Sigmoid colon (tissue), 4 donors: ENCODE data around the gene CNPY3.

ENCODE experiments used
- CTCF ChIP-seq, 4 experiments: fragments of 450-650 bp in 3 of 4; fragments of 200-600 bp in 1 of 4; IDR thresholded peaks; one replicate each; pipeline ENCODE4 v1.5.1; 2016 to 2019; ENCODE audit warnings: antibody characterized with exemption in 4 of 4, mild to moderate bottlenecking in 3 of 4, moderate library complexity in 2 of 4
- EP300 ChIP-seq, 4 donors: sonication (generic); formaldehyde crosslinking; IDR thresholded peaks; one replicate each; pipeline ENCODE4 v1.6.1; 2017; ENCODE audit warnings: antibody characterized with exemption in 4 of 4
- POLR2A ChIP-seq, 2 donors: fragments of 450-650 bp; IDR thresholded peaks; one replicate each; pipeline ENCODE4 v1.6.1; 2016; ENCODE audit warnings: antibody characterized with exemption in 2 of 2, mild to moderate bottlenecking in 2 of 2, moderate library complexity in 2 of 2
- POLR2AphosphoS5 ChIP-seq, 4 donors: sonication (generic); formaldehyde crosslinking; IDR thresholded peaks; one replicate each; pipeline ENCODE4 v1.6.1; 2017; ENCODE audit warnings: antibody characterized with exemption in 4 of 4

DNA sequence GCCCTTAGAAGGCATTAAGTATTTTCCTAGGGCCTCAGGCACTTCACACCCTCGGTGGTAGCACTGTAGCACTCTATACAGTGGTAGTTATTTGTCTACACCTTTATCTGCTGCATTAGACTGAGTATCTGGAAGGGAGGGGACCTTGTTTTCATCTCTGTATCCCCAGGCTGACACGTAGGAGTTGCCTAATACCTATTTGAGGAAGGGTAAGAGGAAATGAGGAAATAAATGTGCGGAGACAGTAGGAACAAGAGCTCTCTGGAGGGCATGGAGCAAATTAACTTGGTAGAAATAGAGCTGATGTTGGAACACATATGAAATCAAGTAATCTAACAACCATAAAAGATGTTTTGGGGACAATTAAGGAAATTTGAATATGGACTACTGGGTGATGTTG, 3.9 kb downstream of the CNPY3 start:
- no peak for TF ChIP-seq CTCF (IDR thresholded peaks at IDR 0.05)
- no peak for TF ChIP-seq POLR2A (IDR thresholded peaks at IDR 0.05)
- TF ChIP-seq POLR2AphosphoS5 (IDR thresholded peaks at IDR 0.05): no peak
- no peak for TF ChIP-seq EP300 (IDR thresholded peaks at IDR 0.05)
